GM23338 (cell line): Measurements from ENCODE around the gene TMIE. TPM values are rescaled to one million over a fixed set of nuclear protein-coding genes. Genes with fewer than 3 reads are reported as not detected.

ENCODE experiments used
- ATAC-seq: fragments of 200-7000 bp; cut with Tn5 transposase; 3 replicates; pipeline ENCODE4 v1.9.1; 2020
- DNase-seq: peaks from one replicate; pipeline ENCODE4 v3.0.0-alpha.2; 2015; ENCODE audit warnings: low spot score
- H2AFZ ChIP-seq: fragments of 200-600 bp; sonication (generic); 2 replicates; pipeline ENCODE4 v1.8.0; 2016; ENCODE audit warnings: antibody characterized with exemption, mild to moderate bottlenecking, moderate library complexity
- H3F3A ChIP-seq: fragments of 200-600 bp; sonication (generic); replicated peaks from 2 replicates; pipeline ENCODE4 v1.8.0; 2017; ENCODE audit warnings: antibody characterized with exemption, mixed run types, low read depth
- H3K27ac ChIP-seq: fragments of 200-600 bp; sonication (generic); 2 replicates; pipeline ENCODE4 v1.6.1; 2016; ENCODE audit warnings: low read depth
- H3K27me3 ChIP-seq: fragments of 200-600 bp; sonication (generic); 2 replicates; pipeline ENCODE4 v1.8.0; 2016; ENCODE audit warnings: mild to moderate bottlenecking, mixed run types, moderate library complexity; ENCODE audit not compliant: insufficient read depth
- H3K36me3 ChIP-seq: fragments of 200-600 bp; sonication (generic); 2 replicates; pipeline ENCODE4 v1.8.0; 2016; ENCODE audit warnings: mild to moderate bottlenecking; ENCODE audit not compliant: insufficient read depth
- H3K4me1 ChIP-seq: fragments of 200-600 bp; sonication (generic); 2 replicates; pipeline ENCODE4 v1.8.0; 2016; ENCODE audit warnings: mild to moderate bottlenecking, moderate library complexity; ENCODE audit not compliant: insufficient read depth
- H3K4me2 ChIP-seq: fragments of 200-600 bp; sonication (generic); 2 replicates; pipeline ENCODE4 v1.7.1; 2017; ENCODE audit warnings: mixed run types
- H3K4me3 ChIP-seq: fragments of 200-600 bp; sonication (generic); 2 replicates; pipeline ENCODE4 v1.6.1; 2016; ENCODE audit warnings: mixed run types
- H3K79me2 ChIP-seq: fragments of 200-600 bp; sonication (generic); replicated peaks from 2 replicates; pipeline ENCODE4 v1.8.0; 2017; ENCODE audit warnings: mild to moderate bottlenecking; ENCODE audit not compliant: insufficient read depth
- H3K9me2 ChIP-seq: fragments of 200-600 bp; sonication (generic); 2 replicates; pipeline ENCODE4 v1.8.0; 2017; ENCODE audit not compliant: insufficient read depth
- H4K20me1 ChIP-seq: fragments of 200-600 bp; sonication (generic); replicated peaks from 2 replicates; pipeline ENCODE4 v1.8.0; 2017; ENCODE audit warnings: mild to moderate bottlenecking; ENCODE audit not compliant: insufficient read depth
- H3K27ac Mint-ChIP-seq: 2 replicates; pipeline ENCODE4 v1.8.0; 2020; ENCODE audit warnings: inconsistent platforms, mild to moderate bottlenecking, moderate library complexity, mixed read lengths
- H3K27me3 Mint-ChIP-seq: 3 replicates; pipeline ENCODE4 v1.8.0; 2022; ENCODE audit warnings: low read depth, mild to moderate bottlenecking, moderate library complexity, mixed read lengths, inconsistent platforms; ENCODE audit not compliant: insufficient read depth, poor library complexity
- H3K36me3 Mint-ChIP-seq: 3 replicates; pipeline ENCODE4 v1.8.0; 2021; ENCODE audit warnings: low read depth, mild to moderate bottlenecking, inconsistent platforms, moderate library complexity, mixed read lengths
- H3K4me1 Mint-ChIP-seq: 3 replicates; pipeline ENCODE4 v1.8.0; 2020; ENCODE audit warnings: mild to moderate bottlenecking, inconsistent platforms, mixed read lengths
- H3K4me3 Mint-ChIP-seq: 3 replicates; pipeline ENCODE4 v1.8.0; 2021; ENCODE audit warnings: moderate library complexity, mild to moderate bottlenecking, inconsistent platforms, mixed read lengths
- H3K9me3 Mint-ChIP-seq: 3 replicates; pipeline ENCODE4 v1.8.0; 2020; ENCODE audit warnings: moderate library complexity, mild to moderate bottlenecking, inconsistent platforms, mixed read lengths
- CTCF ChIP-seq, 2 experiments: fragments of 200-600 bp in 1 of 2; sonication (generic) in 1 of 2; conservative IDR thresholded peaks; 2 replicates each; pipeline versions ENCODE4 v1.5.1 to v1.6.1; 2016 to 2017; ENCODE audit warnings: antibody characterized with exemption in 2 of 2, low read depth in 2 of 2, mild to moderate bottlenecking in 2 of 2, moderate library complexity in 1 of 2
- ETS1 ChIP-seq: IDR thresholded peaks from 2 replicates; pipeline ENCODE4 v1.6.1; 2016; ENCODE audit warnings: antibody characterized with exemption
- EZH2 ChIP-seq: fragments of 200-600 bp; sonication (generic); IDR thresholded peaks from one replicate; pipeline ENCODE4 v1.8.0; 2017; ENCODE audit warnings: antibody characterized with exemption, mild to moderate bottlenecking, low read depth; ENCODE audit not compliant: unreplicated experiment
- EZH2phosphoT487 ChIP-seq: fragments of 200-600 bp; sonication (generic); IDR thresholded peaks from one replicate; pipeline ENCODE4 v1.8.1; 2018; ENCODE audit warnings: antibody characterized with exemption; ENCODE audit not compliant: unreplicated experiment
- NANOG ChIP-seq: IDR thresholded peaks from 2 replicates; pipeline ENCODE4 v1.6.1; 2016; ENCODE audit warnings: antibody characterized with exemption, borderline replicate concordance
- POLR2AphosphoS5 ChIP-seq: IDR thresholded peaks from 2 replicates; pipeline ENCODE4 v1.6.1; 2016; ENCODE audit warnings: antibody characterized with exemption, low read depth
- REST ChIP-seq: IDR thresholded peaks from one replicate; pipeline ENCODE4 v1.6.1; 2018; ENCODE audit warnings: antibody characterized with exemption; ENCODE audit not compliant: unreplicated experiment
- STAT1 ChIP-seq: IDR thresholded peaks from one replicate; pipeline ENCODE4 v1.6.1; 2016; ENCODE audit warnings: antibody characterized with exemption; ENCODE audit not compliant: unreplicated experiment
- ZNF114 ChIP-seq: fragments of 250-450 bp; sonication (Bioruptor Pico); IDR thresholded peaks from 2 replicates; pipeline ENCODE4 v1.5.0; 2020; ENCODE audit warnings: mild to moderate bottlenecking, moderate library complexity
- ZNF331 ChIP-seq: fragments of 250-450 bp; sonication (Bioruptor Pico); IDR thresholded peaks from 2 replicates; pipeline ENCODE4 v1.5.0; 2020; ENCODE audit warnings: low read depth, mild to moderate bottlenecking, moderate library complexity
- polyA plus RNA-seq: library from polyadenylated mRNA; unstranded; fragments of >200 nt; fragmentation: Nextera tagmentation; extraction: Ambion mirVana; gene quantifications from 2 replicates; pipeline ENCODE4 v1.2.1, GENCODE V29; 2016
- total RNA-seq: library from RNA; depleted of rRNA; stranded (reverse); fragments of >200 nt; shearing (Covaris generic); gene quantifications from 2 replicates; pipeline ENCODE4 v1.2.3, GENCODE V29; 2014

The TMIE gene
- total and polyA plus RNA-seq, 2 experiments from 2014 or later, result 0.84 to 1.2 TPM

GRCh38 chr3:46711305-46711704 lies 10.1 kb downstream of the TMIE start:
- Mint-ChIP-seq H3K4me1 (peaks cover 4% of the 10 kb centered on the region; the same call in 2 of the 3 replicates), H3K4me3 (no peak overlapping the region)
- H4K20me1 ChIP-seq, result no peaks in the 10 kb centered on the region

GRCh38 chr3:46711760-46712159 lies 10.6 kb downstream of the TMIE start:
- H3K27ac Mint-ChIP-seq, result no peak overlapping the region
- no peaks in the 10 kb centered on the region for H3K9me2 ChIP-seq
- H4K20me1 ChIP-seq, result no peaks in the 10 kb centered on the region
- H2AFZ ChIP-seq, result no peak overlapping the region
- DNase-seq (no peak), ATAC-seq (no peak)
- H3K4me3 Mint-ChIP-seq, result no peak overlapping the region
- H3K27ac ChIP-seq, result no peak overlapping the region
- no peaks in the 10 kb centered on the region for H3K27me3 ChIP-seq
- no peaks in the 10 kb centered on the region for H3K79me2 ChIP-seq
- H3K4me2 ChIP-seq, result no peak overlapping the region
- H3K4me3 ChIP-seq, result no peak overlapping the region
- H3K9me3 Mint-ChIP-seq, result no peaks in the 10 kb centered on the region
- H3K27me3 Mint-ChIP-seq, result peaks cover 2% of the 10 kb centered on the region
- H3K4me1 Mint-ChIP-seq, result no peaks in the 10 kb centered on the region; the same call in 1 of the 3 replicates
- no peaks in the 10 kb centered on the region for H3K36me3 ChIP-seq
- H3K36me3 Mint-ChIP-seq, result no peaks in the 10 kb centered on the region
- H3F3A ChIP-seq, result no peaks in the 10 kb centered on the region
- no peaks in the 10 kb centered on the region for H3K4me1 ChIP-seq
- TF ChIP-seq POLR2AphosphoS5 (no peak), EZH2 (no peak), ETS1 (no peak), EZH2phosphoT487 (no peak), STAT1 (no peak), CTCF (conservative IDR thresholded peaks at IDR 0.05; ENCODE audit: low read depth in 2 of 2) (no peak), ZNF114 (no peak)

More at GRCh38 chr3:46711305-46711704, 10.1 kb downstream of the TMIE start:
- Mint-ChIP-seq H3K36me3 (no peaks in the 10 kb centered on the region), H3K9me3 (no peaks in the 10 kb centered on the region), H3K27me3 (peaks cover 4% of the 10 kb centered on the region), H3K27ac (no peak overlapping the region)
- no peaks in the 10 kb centered on the region for H3K79me2 ChIP-seq
- ATAC-seq, result no peak
- no peaks in the 10 kb centered on the region for H3K9me2 ChIP-seq
- no peak overlapping the region for H3K4me2 ChIP-seq
- no peak for DNase-seq
- no peaks in the 10 kb centered on the region for H3K27me3 ChIP-seq
- no peak overlapping the region for H3K4me3 ChIP-seq
- no peak overlapping the region for H3K27ac ChIP-seq
- no peak overlapping the region for H2AFZ ChIP-seq
- TF ChIP-seq NANOG, result no peak
- no peak for TF ChIP-seq REST
- TF ChIP-seq ZNF331 (CRISPR knock-in tag), result no peak
- H3K36me3 ChIP-seq, result no peaks in the 10 kb centered on the region
- H3K4me1 ChIP-seq, result no peaks in the 10 kb centered on the region; the same call in 1 of the 2 replicates
- H3F3A ChIP-seq, result no peaks in the 10 kb centered on the region
